Stomach (tissue), 4 donors: ENCODE data around the gene TMEM178A.

ENCODE experiments used
- CTCF ChIP-seq, 7 experiments: fragments of 450-650 bp in 4 of 7; fragments of 200-600 bp in 3 of 7; sonication (generic) in 3 of 7; IDR thresholded peaks; one replicate each; pipeline ENCODE4 v1.5.1; 2016 to 2019; ENCODE audit warnings: antibody characterized with exemption in 7 of 7, control low read depth in 2 of 7, mild to moderate bottlenecking in 1 of 7
- EP300 ChIP-seq: sonication (generic); formaldehyde crosslinking; IDR thresholded peaks from one replicate; pipeline ENCODE4 v1.6.1; 2017; ENCODE audit warnings: antibody characterized with exemption
- POLR2A ChIP-seq, 4 donors: fragments of 450-650 bp; IDR thresholded peaks; one replicate each; pipeline ENCODE4 v1.6.1; 2016; ENCODE audit warnings: antibody characterized with exemption in 4 of 4, control low read depth in 2 of 4, mild to moderate bottlenecking in 1 of 4, moderate library complexity in 1 of 4
- POLR2AphosphoS5 ChIP-seq, 3 donors: sonication (generic); formaldehyde crosslinking; IDR thresholded peaks; one replicate each; pipeline ENCODE4 v1.6.1; 2016; ENCODE audit warnings: antibody characterized with exemption in 3 of 3

- TF ChIP-seq CTCF (IDR thresholded peaks at IDR 0.05) (no peak), EP300 (no peak), POLR2A (IDR thresholded peaks at IDR 0.05) (no peak), POLR2AphosphoS5 (IDR thresholded peaks at IDR 0.05) (no peak)
Observed at GRCh38 chr2:39688181-39688580, 22.5 kb downstream of the TMEM178A start.
